DMS53 treated with DMSO at 0.1 percent for 48 hours (cell line): ENCODE data around the gene PDCD11.
"Not testable (repeated sequence)": the region's sequence is repeated elsewhere in the genome, so short reads cannot be mapped to it uniquely, and the experiment has no call there.

Source experiments
- DNase-seq: peaks from one replicate; lab custom pipeline; 2025; ENCODE audit not compliant: unreplicated experiment; lab: John Stamatoyannopoulos, UW

PDCD11 gene

GRCh38 chr10:103396067-103396788 lies at the start of gene PDCD11, which contains the start of gene ATP5MK:
TSS of gene PDCD11 (plus strand) at chr10:103396626. CDS start at chr10:103398427, 1,801 bp downstream.
TSS of gene ATP5MK (minus strand) at chr10:103396475. CDS start at chr10:103392457, 4,018 bp downstream.
- DNase-seq, result peak; percentile 97

GRCh38 chr10:103350175-103350516 lies 46.3 kb upstream of the PDCD11 start:
- no peak for DNase-seq

GRCh38 chr10:103350517-103351260 lies 45.7 kb upstream of the PDCD11 start, which contains the start of gene PCGF6:
TSS of gene PCGF6 (minus strand) at chr10:103351140. CDS start at chr10:103351066, 74 bp downstream.
- peak; percentile 76 for DNase-seq

GRCh38 chr10:103353281-103353680 lies 43.1 kb upstream of the PDCD11 start:
- no peak for DNase-seq

- not testable (repeated sequence) for DNase-seq
Measured at GRCh38 chr10:103354567-103354966, 41.9 kb upstream of the PDCD11 start.

GRCh38 chr10:103355906-103356599 lies 40.4 kb upstream of the PDCD11 start:
- DNase-seq, result no peak

- not testable (repeated sequence) for DNase-seq
Measured at GRCh38 chr10:103359493-103359892, 36.9 kb upstream of the PDCD11 start.

- peak; percentile 7 for DNase-seq
Measured at GRCh38 chr10:103360791-103361190, 35.6 kb upstream of the PDCD11 start.

GRCh38 chr10:103367379-103367781 lies 29.0 kb upstream of the PDCD11 start:
- DNase-seq, result no peak

- DNase-seq, result peak; percentile 95
Measured at GRCh38 chr10:103367782-103368518, 28.5 kb upstream of the PDCD11 start, which contains the start of gene TAF5. TSS of gene TAF5 (plus strand) at chr10:103367976. CDS start at chr10:103367990, 14 bp downstream.

- DNase-seq, result no peak
Measured at GRCh38 chr10:103373544-103373943, 22.9 kb upstream of the PDCD11 start.

GRCh38 chr10:103374263-103374662 lies 22.2 kb upstream of the PDCD11 start:
- DNase-seq, result no peak

- no peak for DNase-seq
Measured at GRCh38 chr10:103382769-103383168, 13.7 kb upstream of the PDCD11 start.

- DNase-seq, result no peak
Measured at GRCh38 chr10:103394180-103394579, 2.2 kb upstream of the PDCD11 start.

- DNase-seq, result peak; percentile 2
Measured at GRCh38 chr10:103395754-103396066, 716 bp upstream of the PDCD11 start.

- DNase-seq, result no peak
Measured at GRCh38 chr10:103396789-103397087, 312 bp downstream of the PDCD11 start.

GRCh38 chr10:103397191-103397825 lies 882 bp downstream of the PDCD11 start:
- DNase-seq, result no peak

- DNase-seq, result no peak
Measured at GRCh38 chr10:103413564-103413963, 17.1 kb downstream of the PDCD11 start.

- no peak for DNase-seq
Measured at GRCh38 chr10:103415581-103415980, 19.2 kb downstream of the PDCD11 start.

- peak; percentile 69 for DNase-seq
Measured at GRCh38 chr10:103416436-103417147, 20.2 kb downstream of the PDCD11 start.
